Endodermal cell (in vitro differentiated cells): ENCODE results near the gene CST11. TPM values are rescaled to one million over a fixed set of nuclear protein-coding genes. Genes with fewer than 3 reads are reported as not detected.

ENCODE experiments used
- DNase-seq: peaks from one replicate; pipeline ENCODE4 v3.0.0-alpha.2; 2017
- H3K27ac ChIP-seq: 2 replicates; pipeline ENCODE4 v1.5.1; 2013; ENCODE audit warnings: mild to moderate bottlenecking, low read depth, low read length, moderate library complexity
- H3K27me3 ChIP-seq: 2 replicates; pipeline ENCODE4 v1.6.1; 2013; ENCODE audit warnings: mild to moderate bottlenecking, low read length, moderate library complexity; ENCODE audit not compliant: insufficient read depth, control insufficient read depth, poor library complexity, severe bottlenecking
- H3K36me3 ChIP-seq: 2 replicates; pipeline ENCODE4 v1.7.0; 2013; ENCODE audit warnings: mild to moderate bottlenecking, low read length, moderate library complexity; ENCODE audit not compliant: control insufficient read depth, insufficient read depth
- H3K4me1 ChIP-seq: one replicate; pipeline ENCODE4 v1.7.0; 2013; ENCODE audit warnings: low read length; ENCODE audit not compliant: control insufficient read depth, insufficient read depth
- H3K4me3 ChIP-seq: 2 replicates; pipeline ENCODE4 v1.5.1; 2013; ENCODE audit warnings: mild to moderate bottlenecking, low read length, moderate library complexity
- H3K9ac ChIP-seq: 2 replicates; pipeline ENCODE4 v1.6.1; 2013; ENCODE audit warnings: mild to moderate bottlenecking, low read length, moderate library complexity; ENCODE audit not compliant: poor library complexity, severe bottlenecking; ENCODE audit errors: extremely low read depth
- H3K9me3 ChIP-seq: 2 replicates; pipeline ENCODE4 v1.6.1; 2013; ENCODE audit warnings: mild to moderate bottlenecking, low read length, moderate library complexity; ENCODE audit not compliant: control insufficient read depth
- H3K27ac Mint-ChIP-seq: 2 replicates; pipeline ENCODE4 v1.8.0; 2020; ENCODE audit warnings: mixed read lengths
- H3K27me3 Mint-ChIP-seq: 2 replicates; pipeline ENCODE4 v1.8.0; 2021; ENCODE audit warnings: mild to moderate bottlenecking, mixed read lengths; ENCODE audit not compliant: insufficient read depth
- H3K36me3 Mint-ChIP-seq: 2 replicates; pipeline ENCODE4 v1.8.0; 2020; ENCODE audit warnings: low read depth, mixed read lengths
- H3K4me1 Mint-ChIP-seq: 2 replicates; pipeline ENCODE4 v1.8.0; 2020; ENCODE audit warnings: mixed read lengths
- H3K4me3 Mint-ChIP-seq: 2 replicates; pipeline ENCODE4 v1.8.0; 2020; ENCODE audit warnings: mild to moderate bottlenecking, moderate library complexity, mixed read lengths
- H3K9me3 Mint-ChIP-seq: 2 replicates; pipeline ENCODE4 v1.8.0; 2020; ENCODE audit warnings: mild to moderate bottlenecking, mixed read lengths
- CTCF ChIP-seq: fragments of 200-600 bp; sonication (generic); conservative IDR thresholded peaks from 2 replicates; pipeline ENCODE4 v1.5.0; 2021; ENCODE audit warnings: antibody characterized with exemption, mild to moderate bottlenecking
- WGBS, 2 experiments: methylation state at CpG; one replicate each; pipeline versions ENCODE4 v1.1.5 to v1.1.7; 2013; ENCODE audit warnings: missing lambda C conversion rate in 2 of 2, mixed read lengths in 1 of 2; ENCODE audit not compliant: insufficient coverage in 1 of 2, insufficient read length in 1 of 2; 5-methylcytosine and 5-hydroxymethylcytosine counted together
- total RNA-seq, 2 donors: library from RNA; stranded (reverse); fragmentation: NEBNext Ultra II Directional in 1 of 2; extraction: Animal tissue kit (Norgen Biotek cat#: 25700) in 1 of 2; gene quantifications; 2 replicates in 1 of 2; 3 replicates in 1 of 2; pipeline ENCODE4 v1.2.1, GENCODE V29; 2021

Gene CST11
- total RNA-seq, 2 donors from 2014 or later, result 0.69 TPM; not detected in 1

GRCh38 chr20:23441850-23442313 is 10.8 kb downstream of the CST11 start:
- peak; percentile 96 for TF ChIP-seq CTCF
- Histone ChIP-seq H3K9me3 (no peaks in the 10 kb centered on the region), H3K4me3 (no peak overlapping the region), H3K27ac (no peak overlapping the region), H3K9ac (no peak overlapping the region), H3K4me1 (no peaks in the 10 kb centered on the region), H3K27me3 (no peaks in the 10 kb centered on the region), H3K36me3 (no peaks in the 10 kb centered on the region)
- Mint-ChIP-seq H3K4me3 (no peak overlapping the region), H3K27ac (no peak overlapping the region), H3K27me3 (peaks cover 4% of the 10 kb centered on the region), H3K9me3 (no peaks in the 10 kb centered on the region), H3K4me1 (no peaks in the 10 kb centered on the region), H3K36me3 (no peaks in the 10 kb centered on the region)
- 32 to 40% methylated on average over 6 to 8 of the region's 8 CpGs for WGBS, 2 experiments
- peak; percentile 97 for DNase-seq

- H3K4me1 Mint-ChIP-seq, result peaks cover 4% of the 10 kb centered on the region
These were observed 12.7 kb downstream of the CST11 start for GRCh38 chr20:23440004-23440403.

GRCh38 chr20:23438661-23439060 is 14.0 kb downstream of the CST11 start:
- no peak for TF ChIP-seq CTCF
- Histone ChIP-seq H3K4me1 (no peaks in the 10 kb centered on the region), H3K9ac (no peak overlapping the region), H3K4me3 (no peak overlapping the region), H3K27ac (no peak overlapping the region), H3K9me3 (no peaks in the 10 kb centered on the region), H3K27me3 (no peaks in the 10 kb centered on the region), H3K36me3 (no peaks in the 10 kb centered on the region)
- Mint-ChIP-seq H3K4me1 (peaks cover 4% of the 10 kb centered on the region), H3K4me3 (no peak overlapping the region), H3K9me3 (no peaks in the 10 kb centered on the region), H3K27ac (no peak overlapping the region), H3K36me3 (no peaks in the 10 kb centered on the region), H3K27me3 (peaks cover 4% of the 10 kb centered on the region)
- WGBS, 2 experiments, result 93 to 97% methylated on average over 3 to 5 of the region's 5 CpGs
- peak; percentile 11 for DNase-seq

More at GRCh38 chr20:23440004-23440403, 12.7 kb downstream of the CST11 start:
- Histone ChIP-seq H3K4me1 (no peaks in the 10 kb centered on the region), H3K36me3 (no peaks in the 10 kb centered on the region), H3K9me3 (no peaks in the 10 kb centered on the region), H3K4me3 (no peak overlapping the region), H3K27ac (no peak overlapping the region), H3K9ac (no peak overlapping the region), H3K27me3 (no peaks in the 10 kb centered on the region)
- H3K27ac Mint-ChIP-seq, result no peak overlapping the region
- WGBS, 2 experiments, result 70 to 89% methylated on average over 1 to 2 of the region's 2 CpGs
- no peak overlapping the region for H3K4me3 Mint-ChIP-seq
- TF ChIP-seq CTCF, result no peak
- DNase-seq, result no peak
- no peaks in the 10 kb centered on the region for H3K9me3 Mint-ChIP-seq
- H3K27me3 Mint-ChIP-seq, result peaks cover 4% of the 10 kb centered on the region
- no peaks in the 10 kb centered on the region for H3K36me3 Mint-ChIP-seq
